Activated T-cell treated with anti-CD3 and anti-CD28 coated beads, Interleukin-2, amount 50 U/mL, for 4 hours (primary cell): ENCODE results near the gene TBL1Y. TPM values are rescaled to one million over a fixed set of nuclear protein-coding genes. Genes with fewer than 3 reads are reported as not detected.
"Not testable (repeated sequence)": the region's sequence is repeated elsewhere in the genome, so short reads cannot be mapped to it uniquely, and the experiment has no call there.

Experiments
- ATAC-seq, 2 donors: fragments of 200-7000 bp; cut with Tn5 transposase; one replicate each; pipeline ENCODE4 v1.10.0; 2021
- DNase-seq: peaks from one replicate; pipeline ENCODE4 v3.0.0-alpha.2; 2020
- H3K27me3 Mint-ChIP-seq: one replicate; pipeline ENCODE4 v1.8.0; 2021; ENCODE audit warnings: low read depth, mixed read lengths
- H3K36me3 Mint-ChIP-seq: one replicate; pipeline ENCODE4 v1.8.0; 2022; ENCODE audit warnings: mixed read lengths; ENCODE audit not compliant: insufficient read depth
- H3K4me1 Mint-ChIP-seq: one replicate; pipeline ENCODE4 v1.8.0; 2021; ENCODE audit warnings: low read depth, mixed read lengths
- H3K4me3 Mint-ChIP-seq: one replicate; pipeline ENCODE4 v1.8.0; 2021; ENCODE audit warnings: mild to moderate bottlenecking, moderate library complexity, mixed read lengths
- H3K9me3 Mint-ChIP-seq: one replicate; pipeline ENCODE4 v1.8.0; 2021; ENCODE audit warnings: mixed read lengths
- total RNA-seq, 3 donors: library from RNA; stranded (reverse); gene quantifications; one replicate each; pipeline ENCODE4 v1.2.1, GENCODE V29; 2021

Gene TBL1Y
- not detected for total RNA-seq

- Mint-ChIP-seq H3K36me3 (no peaks in the 10 kb centered on the region), H3K9me3 (no peaks in the 10 kb centered on the region), H3K4me3 (peak within 1 kb of the TSS; percentile 19), H3K27me3 (peaks cover 34% of the 10 kb centered on the region), H3K4me1 (peaks cover 4% of the 10 kb centered on the region)
- no peak for DNase-seq
- peak in 1 of 2 donors; percentile 30 for ATAC-seq
These were observed at the start of gene TBL1Y for GRCh38 chrY:6910372-6911252. TSS of gene TBL1Y (plus strand) at chrY:6910697. CDS start at chrY:7025085, 114,388 bp downstream.

- ATAC-seq: no peak
- Mint-ChIP-seq H3K27me3 (no peaks in the 10 kb centered on the region), H3K4me1 (no peaks in the 10 kb centered on the region), H3K9me3 (no peaks in the 10 kb centered on the region), H3K4me3 (no peak overlapping the region), H3K36me3 (no peaks in the 10 kb centered on the region)
- no peak for DNase-seq
These were observed 16.0 kb upstream of the TBL1Y start for GRCh38 chrY:6894496-6894895.

GRCh38 chrY:6895236-6895635, 15.3 kb upstream of the TBL1Y start:
- no peaks in the 10 kb centered on the region for H3K9me3 Mint-ChIP-seq
- no peak for ATAC-seq

GRCh38 chrY:6902116-6902515, 8.4 kb upstream of the TBL1Y start:
- ATAC-seq, H3K4me1 Mint-ChIP-seq, DNase-seq, H3K36me3 Mint-ChIP-seq, H3K9me3 Mint-ChIP-seq, H3K27me3 Mint-ChIP-seq, H3K4me3 Mint-ChIP-seq: not testable (repeated sequence)

More at GRCh38 chrY:6895236-6895635, 15.3 kb upstream of the TBL1Y start:
- Mint-ChIP-seq H3K36me3 (no peaks in the 10 kb centered on the region), H3K27me3 (no peaks in the 10 kb centered on the region), H3K4me1 (no peaks in the 10 kb centered on the region), H3K4me3 (no peak overlapping the region)
- no peak for DNase-seq

- peaks cover 4% of the 10 kb centered on the region for H3K4me1 Mint-ChIP-seq
- ATAC-seq (no peak), DNase-seq (no peak)
- H3K36me3 Mint-ChIP-seq: no peaks in the 10 kb centered on the region
- peaks cover 25% of the 10 kb centered on the region for H3K27me3 Mint-ChIP-seq
- H3K4me3 Mint-ChIP-seq: no peak overlapping the region
- no peaks in the 10 kb centered on the region for H3K9me3 Mint-ChIP-seq
These were observed 2.9 kb upstream of the TBL1Y start for GRCh38 chrY:6907591-6907990.

GRCh38 chrY:6908021-6908420, 2.5 kb upstream of the TBL1Y start:
- not testable (repeated sequence) for H3K36me3 Mint-ChIP-seq, DNase-seq, ATAC-seq, H3K9me3 Mint-ChIP-seq, H3K4me1 Mint-ChIP-seq, H3K4me3 Mint-ChIP-seq
- peaks cover 27% of the 10 kb centered on the region for H3K27me3 Mint-ChIP-seq

GRCh38 chrY:6909118-6909521, 1.4 kb upstream of the TBL1Y start:
- H3K36me3 Mint-ChIP-seq: no peaks in the 10 kb centered on the region
- no peak overlapping the region for H3K4me3 Mint-ChIP-seq
- peaks cover 4% of the 10 kb centered on the region for H3K4me1 Mint-ChIP-seq
- H3K9me3 Mint-ChIP-seq: no peaks in the 10 kb centered on the region
- ATAC-seq (no peak), DNase-seq (no peak)
- H3K27me3 Mint-ChIP-seq: peaks cover 34% of the 10 kb centered on the region

- no peak for DNase-seq
- H3K4me3 Mint-ChIP-seq: peak overlapping the region; percentile 19
- ATAC-seq: no peak
- H3K36me3 Mint-ChIP-seq: no peaks in the 10 kb centered on the region
- peaks cover 34% of the 10 kb centered on the region for H3K27me3 Mint-ChIP-seq
- H3K9me3 Mint-ChIP-seq: no peaks in the 10 kb centered on the region
- H3K4me1 Mint-ChIP-seq: peaks cover 4% of the 10 kb centered on the region
These were observed 641 bp upstream of the TBL1Y start for GRCh38 chrY:6909856-6910255.

GRCh38 chrY:6911253-6911881, 870 bp downstream of the TBL1Y start, which contains the start of gene AMELY:
TSS of gene AMELY (minus strand) at chrY:6911752. CDS start at chrY:6872608, 39,144 bp downstream.
- Mint-ChIP-seq H3K27me3 (peaks cover 34% of the 10 kb centered on the region), H3K4me3 (no peak within 1 kb of the TSS), H3K36me3 (no peaks in the 10 kb centered on the region), H3K4me1 (peaks cover 4% of the 10 kb centered on the region), H3K9me3 (no peaks in the 10 kb centered on the region)
- DNase-seq (no peak), ATAC-seq (no peak)

GRCh38 chrY:6913362-6913761, 2.9 kb downstream of the TBL1Y start:
- peaks cover 4% of the 10 kb centered on the region for H3K4me1 Mint-ChIP-seq
- H3K9me3 Mint-ChIP-seq: no peaks in the 10 kb centered on the region
- peaks cover 32% of the 10 kb centered on the region for H3K27me3 Mint-ChIP-seq
- DNase-seq (no peak), ATAC-seq (no peak)
- H3K36me3 Mint-ChIP-seq: no peaks in the 10 kb centered on the region
- H3K4me3 Mint-ChIP-seq: no peak overlapping the region

- no peak overlapping the region for H3K4me3 Mint-ChIP-seq
- DNase-seq (no peak), ATAC-seq (no peak)
- peaks cover 5% of the 10 kb centered on the region for H3K9me3 Mint-ChIP-seq
- H3K27me3 Mint-ChIP-seq: no peaks in the 10 kb centered on the region
- H3K36me3 Mint-ChIP-seq: no peaks in the 10 kb centered on the region
- no peaks in the 10 kb centered on the region for H3K4me1 Mint-ChIP-seq
These were observed 10.6 kb downstream of the TBL1Y start for GRCh38 chrY:6921061-6921460.

GRCh38 chrY:6928265-6928664, 17.8 kb downstream of the TBL1Y start:
- H3K27me3 Mint-ChIP-seq: no peaks in the 10 kb centered on the region
- ATAC-seq (no peak), DNase-seq (no peak)
- H3K4me3 Mint-ChIP-seq: no peak overlapping the region
- H3K4me1 Mint-ChIP-seq: no peaks in the 10 kb centered on the region
- H3K36me3 Mint-ChIP-seq: no peaks in the 10 kb centered on the region
- H3K9me3 Mint-ChIP-seq: no peaks in the 10 kb centered on the region

GRCh38 chrY:6929237-6929636, 18.7 kb downstream of the TBL1Y start:
- no peak overlapping the region for H3K4me3 Mint-ChIP-seq
- H3K27me3 Mint-ChIP-seq: no peaks in the 10 kb centered on the region
- H3K36me3 Mint-ChIP-seq: no peaks in the 10 kb centered on the region
- H3K9me3 Mint-ChIP-seq: no peaks in the 10 kb centered on the region
- ATAC-seq (no peak), DNase-seq (no peak)
- no peaks in the 10 kb centered on the region for H3K4me1 Mint-ChIP-seq

GRCh38 chrY:6931779-6932396, 21.4 kb downstream of the TBL1Y start:
- Mint-ChIP-seq H3K4me3 (no peak overlapping the region), H3K9me3 (no peaks in the 10 kb centered on the region), H3K27me3 (no peaks in the 10 kb centered on the region), H3K4me1 (no peaks in the 10 kb centered on the region), H3K36me3 (no peaks in the 10 kb centered on the region)
- ATAC-seq: no peak
- no peak for DNase-seq
